NCI-H146 treated with DMSO at 0.1 percent for 48 hours (cell line): Measurements from ENCODE around the gene ROR2.

Source experiments
- DNase-seq: peaks from one replicate; lab custom pipeline; 2025; ENCODE audit not compliant: unreplicated experiment; lab: John Stamatoyannopoulos, UW

The ROR2 gene

DNA sequence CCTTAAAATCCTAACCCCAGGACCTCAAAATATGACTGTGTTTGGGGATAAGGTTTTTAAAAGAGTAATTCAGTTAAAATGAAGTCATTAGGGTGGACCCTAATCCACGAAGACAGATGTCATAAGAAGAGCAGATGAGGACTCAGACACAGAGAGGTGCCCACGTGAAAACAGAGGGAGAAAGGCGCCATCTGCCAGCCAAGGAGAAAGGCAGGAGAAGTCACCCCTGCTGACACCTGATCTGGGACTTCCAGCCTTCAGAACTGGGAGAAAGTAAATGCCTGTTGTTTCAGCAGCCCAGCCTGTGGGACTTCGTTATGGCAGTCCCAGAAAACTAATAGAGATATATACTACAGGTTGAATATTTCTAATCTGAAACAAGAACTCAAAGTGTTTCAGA lies 67.4 kb downstream of the ROR2 start:
- no peak for DNase-seq

DNA sequence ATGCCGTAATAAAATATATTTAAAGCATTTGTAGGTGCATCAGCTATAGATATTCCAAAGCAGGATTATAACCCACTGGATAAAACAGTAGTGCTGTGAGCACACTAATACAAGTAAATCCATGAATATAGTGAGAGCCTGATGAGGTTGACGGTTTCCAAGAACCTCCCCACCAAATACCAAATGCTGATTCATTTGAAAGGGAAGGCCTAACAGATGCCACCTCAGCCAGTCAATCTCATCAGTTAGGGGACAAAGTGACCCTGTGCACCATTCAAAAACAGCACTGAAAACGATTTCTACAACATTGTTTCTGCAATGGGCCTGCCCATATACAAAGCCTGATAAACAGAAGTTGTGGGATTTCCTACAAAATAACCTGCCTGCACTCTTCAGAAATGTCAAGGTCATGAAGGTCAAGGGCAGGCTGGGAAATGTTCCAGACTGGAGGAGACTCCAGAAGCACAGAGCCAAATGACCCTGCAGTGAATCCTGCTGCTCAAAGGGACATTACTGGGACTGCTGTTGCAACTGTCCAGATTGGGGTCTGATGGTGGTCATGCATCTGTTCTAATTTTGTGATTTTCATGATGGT lies 69.6 kb downstream of the ROR2 start:
- DNase-seq = no peak

DNA sequence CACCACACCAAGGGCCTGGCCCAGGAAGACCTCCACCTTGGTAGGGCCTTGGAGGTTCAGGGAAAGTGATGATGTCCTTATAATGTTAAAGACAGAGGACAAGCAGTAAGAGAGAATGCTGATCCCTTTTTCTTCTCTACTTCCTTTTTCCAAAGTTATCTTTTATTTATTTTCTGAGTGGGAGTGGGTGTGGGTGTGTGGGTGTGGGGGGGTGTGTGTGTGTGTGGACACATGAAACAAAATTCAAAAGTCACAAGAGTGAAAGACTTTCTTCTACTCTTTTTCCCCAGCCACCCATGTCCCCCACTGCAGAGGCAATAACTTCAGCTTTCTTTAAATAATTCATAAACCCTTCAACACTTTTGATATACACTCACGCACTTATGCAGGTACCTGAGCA lies 70.8 kb downstream of the ROR2 start:
- no peak for DNase-seq

DNA sequence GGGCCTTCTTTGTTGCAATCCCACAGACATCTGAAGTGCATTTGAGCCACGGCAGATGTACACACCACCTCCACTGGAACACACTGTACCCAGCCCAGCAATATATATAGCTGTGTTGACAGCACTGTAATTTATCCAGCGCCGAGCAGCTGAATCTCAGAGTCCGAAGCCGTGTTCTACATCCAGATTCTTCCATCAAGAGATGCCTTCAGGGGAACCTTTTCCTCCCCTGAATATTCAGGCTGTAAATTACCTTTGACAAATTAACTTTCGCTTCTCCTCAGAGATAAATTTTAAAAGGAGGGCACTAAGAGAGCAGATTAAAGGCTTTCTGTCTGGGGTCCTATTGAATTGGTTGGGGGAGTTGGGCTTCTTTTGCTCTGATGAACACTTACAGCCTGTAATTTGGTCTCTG lies 76.4 kb downstream of the ROR2 start:
- no peak for DNase-seq

DNA sequence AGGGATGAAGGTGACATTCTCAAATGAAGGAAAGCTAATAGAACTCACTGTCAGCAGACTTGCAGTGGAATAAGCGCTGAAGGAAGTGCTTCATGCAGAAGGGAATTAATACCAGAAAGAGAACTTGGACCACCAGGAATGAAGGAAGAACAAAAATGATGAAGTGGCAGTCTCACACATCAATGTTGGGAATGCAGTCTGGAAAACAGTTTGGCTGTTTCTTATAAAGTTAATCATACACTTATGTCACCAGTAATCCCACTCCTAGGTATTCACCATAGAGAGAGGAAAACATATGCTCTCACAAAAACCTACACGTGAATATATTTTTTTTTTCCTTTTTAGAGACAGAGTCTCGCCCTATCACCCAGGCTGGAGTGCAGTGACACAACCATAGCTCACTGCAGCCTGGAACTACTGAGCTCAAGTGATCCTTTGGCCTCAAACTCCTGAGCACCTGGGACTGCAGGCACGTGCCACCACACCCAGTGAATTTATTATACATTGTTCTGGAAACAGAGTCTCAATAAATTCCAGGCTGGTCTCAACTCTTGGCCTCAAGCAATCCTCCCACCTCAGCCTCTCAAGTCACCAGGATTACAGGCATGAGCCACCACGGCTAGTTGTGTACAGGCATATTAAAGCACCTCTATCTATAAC lies 81.2 kb downstream of the ROR2 start:
- DNase-seq = no peak

DNA sequence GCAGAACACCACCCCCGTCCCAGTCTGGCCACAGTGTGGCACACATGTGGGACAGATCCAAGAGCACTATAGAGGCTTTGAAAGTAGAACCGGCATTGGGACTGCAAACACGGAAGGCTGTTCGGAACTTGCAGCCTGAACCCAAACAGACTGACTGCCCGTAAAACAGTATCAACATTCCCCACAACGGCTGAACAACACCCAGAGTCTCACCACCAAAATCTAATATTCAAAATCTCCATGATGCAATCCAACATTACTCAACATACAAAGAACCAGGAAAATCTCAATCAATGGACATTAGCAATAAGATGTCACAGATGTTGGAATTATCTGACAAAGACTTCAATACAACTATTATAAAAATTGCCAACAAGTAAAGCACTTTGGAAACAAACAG lies 82.3 kb downstream of the ROR2 start:
- no peak for DNase-seq

DNA sequence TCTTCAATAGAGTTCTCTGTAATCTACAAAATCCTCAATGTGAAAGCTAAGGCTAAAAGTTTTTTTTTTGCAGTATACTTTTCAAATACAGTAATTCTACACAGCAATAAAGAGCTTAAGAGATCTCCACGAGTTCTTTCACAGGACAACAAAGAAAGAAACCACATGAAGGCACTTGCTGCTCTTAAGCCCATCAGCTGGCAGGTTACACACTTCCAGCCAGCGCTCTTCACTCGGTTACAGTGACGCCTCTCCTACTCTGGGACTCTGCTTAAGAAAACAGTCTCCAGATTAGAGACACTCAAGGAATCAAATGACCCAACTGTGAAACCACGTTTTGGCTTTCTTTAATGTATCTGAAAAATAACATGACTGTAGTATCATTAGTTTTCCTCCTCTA lies 85.0 kb downstream of the ROR2 start:
- no peak for DNase-seq

DNA sequence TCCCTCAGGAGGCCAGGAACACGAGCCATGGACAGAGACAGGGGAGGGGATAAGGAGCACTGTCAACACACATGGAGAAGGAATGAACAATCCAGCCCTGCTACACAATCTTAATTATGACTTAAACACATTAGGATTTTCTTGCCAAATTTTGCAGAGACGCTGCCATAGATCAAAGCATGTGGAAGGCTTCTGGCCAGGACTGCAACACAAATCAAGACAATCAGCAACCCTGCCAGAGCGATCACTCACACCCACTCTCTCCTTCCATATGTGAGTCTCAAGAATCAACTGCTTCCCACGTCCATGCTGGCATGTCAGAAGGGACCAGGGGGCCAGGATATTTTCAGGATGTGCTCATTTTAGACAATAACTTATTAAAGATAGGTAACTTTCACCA lies 85.6 kb downstream of the ROR2 start:
- no peak for DNase-seq

DNA sequence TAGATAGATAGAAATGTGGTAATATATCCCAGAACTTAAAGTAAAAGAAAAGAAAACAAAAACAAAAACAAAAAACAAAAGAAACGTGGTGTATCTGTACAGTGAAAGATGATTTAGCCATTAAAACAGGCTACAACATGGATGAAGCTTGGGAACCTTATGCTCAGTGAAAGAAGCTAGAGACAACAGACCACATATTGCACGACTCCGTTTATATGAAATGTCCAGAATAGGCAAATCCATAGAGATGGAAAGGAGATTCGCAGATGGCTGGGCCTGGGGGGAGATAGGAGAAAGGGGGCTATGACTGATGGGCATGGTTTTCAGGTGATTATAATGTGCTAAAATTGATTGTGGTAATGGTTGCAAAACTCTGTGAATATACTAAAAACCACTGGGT lies 86.6 kb downstream of the ROR2 start:
- no peak for DNase-seq

DNA sequence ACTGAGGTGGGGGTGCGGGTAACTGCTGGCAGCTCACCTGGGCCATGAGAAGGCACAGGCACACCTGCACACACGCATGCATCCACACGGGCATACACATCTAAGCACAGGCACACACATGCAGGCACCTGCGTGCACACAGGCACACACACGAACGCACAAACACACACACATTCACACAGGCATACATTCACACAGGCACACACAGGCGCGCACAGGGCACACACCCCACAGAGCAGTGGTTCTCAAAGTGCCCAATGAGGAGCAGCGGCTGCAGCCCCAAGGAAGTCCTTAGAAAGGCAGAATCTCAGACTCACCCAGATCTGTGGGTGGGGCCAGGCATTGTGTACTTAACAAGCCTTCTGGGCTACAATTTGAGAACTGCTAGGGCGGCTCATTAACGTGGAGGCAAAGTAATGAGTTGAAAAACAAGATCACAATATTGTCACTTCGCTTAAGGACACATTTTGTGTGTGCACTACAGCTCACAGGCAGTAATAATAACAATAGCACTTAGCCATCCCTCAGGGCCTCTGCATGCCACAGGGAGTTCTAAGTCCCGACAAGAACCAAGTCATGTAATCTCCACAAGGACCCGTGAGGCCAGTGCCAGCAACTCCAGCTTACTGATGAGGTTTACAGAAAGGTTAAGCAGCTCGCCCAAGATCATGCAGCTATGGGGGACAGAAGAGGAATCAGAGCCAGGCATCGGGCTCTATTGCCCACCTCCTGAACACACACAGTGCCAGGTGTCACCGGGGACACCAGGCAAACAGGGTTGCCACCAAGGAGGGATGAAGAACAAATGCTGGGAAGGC lies 91.6 kb downstream of the ROR2 start:
- no peak for DNase-seq

DNA sequence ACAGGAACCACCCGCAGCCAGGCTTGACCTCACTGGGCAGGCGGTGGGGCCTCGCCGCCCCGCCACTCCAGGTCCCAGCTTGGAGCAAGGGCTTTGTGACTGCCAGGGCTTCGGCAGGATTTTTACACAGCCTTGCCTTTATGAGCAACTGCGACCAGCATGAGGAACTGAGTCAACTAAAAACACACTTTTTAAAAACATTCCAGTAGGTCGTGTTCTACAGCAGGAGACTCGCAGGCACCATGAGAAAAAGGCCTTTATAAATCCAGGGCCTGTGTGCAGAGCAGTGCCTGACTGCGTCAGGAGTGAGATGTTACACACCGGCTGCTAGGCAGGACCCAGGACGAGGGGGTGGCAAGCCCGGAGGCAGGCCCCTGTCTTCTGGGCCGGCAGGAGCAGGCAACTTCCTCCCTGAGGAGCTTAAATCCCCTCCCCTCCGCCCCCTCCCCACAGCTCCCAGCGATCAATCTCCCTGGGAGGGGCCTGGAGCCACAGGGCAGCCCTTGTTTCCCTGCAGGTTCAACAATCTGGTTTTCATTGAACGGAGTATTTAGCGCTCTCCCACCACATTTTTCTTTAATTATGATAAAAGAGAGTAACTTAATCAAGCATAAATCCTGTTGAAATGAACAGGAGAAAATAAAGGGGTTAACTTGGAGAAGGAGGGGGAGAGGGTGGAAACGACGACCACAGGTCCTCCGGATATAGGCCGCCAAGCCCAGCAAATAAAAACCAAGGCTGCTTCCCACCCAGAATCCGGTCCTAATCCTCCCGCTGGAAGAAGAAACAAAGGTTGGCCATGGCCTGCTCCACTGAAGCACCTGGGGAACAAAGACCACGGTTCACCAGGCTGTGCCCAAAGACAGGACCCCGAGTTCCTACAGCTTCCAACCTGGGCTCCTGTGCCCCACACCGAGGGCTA lies 92.5 kb downstream of the ROR2 start:
- no peak for DNase-seq

DNA sequence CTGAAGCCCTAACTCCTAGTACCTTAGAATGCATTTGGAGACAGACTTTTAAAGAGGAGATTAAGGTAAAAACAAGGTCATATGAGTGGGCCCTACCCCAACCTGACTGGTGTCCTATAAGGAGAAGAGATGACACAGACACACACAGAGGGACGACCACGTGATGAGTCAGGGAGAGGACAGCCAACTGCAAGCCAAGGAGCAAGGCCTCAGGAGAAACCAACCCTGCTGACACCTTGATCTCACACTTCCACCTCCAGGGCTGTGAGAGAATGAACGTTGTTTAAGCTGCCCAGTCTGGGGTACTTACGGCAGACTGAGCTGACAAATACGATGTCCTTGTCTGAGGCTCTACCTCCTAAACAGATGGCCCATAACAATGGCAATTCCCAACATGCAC lies 93.6 kb downstream of the ROR2 start:
- no peak for DNase-seq

DNA sequence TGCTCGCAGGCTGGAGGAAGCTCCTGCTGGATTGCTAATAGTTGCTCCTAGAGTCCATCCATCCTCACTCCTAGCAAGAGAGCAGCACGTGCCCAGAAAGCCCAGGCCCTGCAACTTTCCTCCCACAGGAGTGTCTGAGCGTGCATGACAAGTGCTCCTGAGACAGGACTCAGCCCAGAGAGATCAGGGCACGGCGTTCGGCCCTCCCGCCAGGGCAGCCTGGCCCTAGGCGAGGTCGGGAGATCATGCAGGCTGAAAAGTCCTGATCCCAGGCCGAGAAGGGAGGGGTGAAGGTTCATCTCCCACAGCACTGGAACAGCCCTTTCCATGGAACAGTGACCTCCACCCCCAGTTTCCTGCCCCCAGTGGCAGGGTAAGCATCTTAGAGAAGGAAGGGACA lies 94.8 kb downstream of the ROR2 start:
- DNase-seq = no peak

DNA sequence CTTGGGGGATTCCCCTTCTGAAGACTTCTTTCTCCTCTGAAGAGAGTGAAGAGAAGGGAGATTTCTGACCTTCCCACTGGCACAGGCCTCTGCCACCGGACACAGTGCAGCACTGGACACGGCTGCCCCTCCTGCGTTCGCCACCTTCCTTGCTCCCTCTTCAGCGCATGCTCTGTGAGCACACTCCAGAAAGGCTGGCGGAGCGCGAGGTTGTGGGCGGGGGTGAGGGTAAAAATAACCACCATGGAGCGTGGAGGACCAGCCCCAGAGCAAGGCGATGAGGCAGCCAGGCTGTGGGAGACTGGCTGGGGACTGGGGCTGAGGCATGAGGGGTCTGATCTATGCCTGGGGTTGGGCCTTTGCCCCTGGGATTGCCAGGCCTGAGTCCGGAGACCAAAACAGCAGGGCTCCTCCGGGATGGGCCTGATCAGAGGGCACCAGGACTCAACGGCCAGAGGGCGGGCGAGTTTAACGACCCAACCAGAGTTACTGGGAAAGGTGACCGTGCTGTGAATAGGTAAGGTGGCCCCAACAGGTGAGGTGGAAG lies 97.2 kb downstream of the ROR2 start:
- no peak for DNase-seq

DNA sequence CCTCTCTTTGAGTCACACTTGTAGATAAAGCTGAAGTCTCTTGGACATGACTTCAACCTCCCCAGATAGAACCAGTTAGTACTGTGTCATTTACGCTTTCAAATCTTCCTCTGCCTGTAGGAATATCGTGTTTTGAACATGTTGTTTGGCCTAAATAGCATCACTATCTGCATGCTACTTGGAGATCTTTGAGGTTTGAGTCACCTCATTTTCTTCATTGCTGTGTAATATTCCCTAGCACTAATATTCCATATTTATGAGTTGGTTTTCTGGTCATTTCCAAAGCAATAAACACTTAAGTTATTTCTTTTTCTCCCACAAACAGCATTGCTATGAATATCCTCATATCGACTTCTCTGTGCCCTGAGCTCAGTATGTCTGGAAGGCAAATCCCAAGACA lies 100.3 kb downstream of the ROR2 start:
- DNase-seq = no peak

DNA sequence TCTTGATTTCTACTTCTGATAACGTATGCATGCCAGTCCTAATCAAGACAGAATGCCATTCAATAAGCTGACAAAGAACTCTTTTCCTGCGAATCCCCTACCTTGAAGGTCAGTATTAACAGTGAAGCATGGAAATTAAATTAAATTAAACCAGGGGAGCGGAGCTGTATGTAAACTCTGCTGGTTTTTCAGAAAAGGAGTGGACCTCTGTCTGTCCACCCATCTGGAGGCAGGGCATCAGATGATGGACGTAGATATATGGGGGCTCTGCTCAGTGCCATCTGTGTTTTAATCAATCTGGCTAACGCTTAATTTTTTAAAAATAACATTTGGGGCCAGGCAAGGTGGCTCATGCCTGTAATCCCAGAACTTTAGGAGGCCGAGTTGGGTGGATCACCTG lies 101.9 kb downstream of the ROR2 start:
- no peak for DNase-seq

DNA sequence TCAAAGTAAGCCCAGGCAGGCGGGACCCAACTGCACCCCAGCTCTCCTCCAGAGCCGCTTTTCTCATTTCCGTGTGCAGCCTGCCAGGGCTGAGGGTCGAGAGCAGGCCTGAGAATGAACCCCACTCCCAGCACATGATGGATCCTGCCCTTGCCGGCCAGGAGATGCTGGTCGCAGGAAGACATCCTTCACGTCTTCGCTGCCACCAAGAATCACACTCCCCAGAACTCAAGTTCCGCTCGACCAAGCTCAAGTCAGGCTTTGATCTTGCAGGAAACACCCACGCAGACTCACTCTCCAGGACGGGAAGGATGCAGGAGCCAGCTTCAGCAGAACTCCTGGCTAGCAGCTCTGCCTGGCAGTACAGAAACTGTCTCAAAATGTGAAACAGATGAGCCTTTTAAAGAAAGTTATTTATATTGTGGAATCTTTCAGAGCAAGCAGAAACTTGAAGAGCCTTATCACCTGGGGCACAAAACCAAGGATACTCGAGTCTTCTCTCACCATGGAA lies 102.4 kb downstream of the ROR2 start:
- DNase-seq = no peak

DNA sequence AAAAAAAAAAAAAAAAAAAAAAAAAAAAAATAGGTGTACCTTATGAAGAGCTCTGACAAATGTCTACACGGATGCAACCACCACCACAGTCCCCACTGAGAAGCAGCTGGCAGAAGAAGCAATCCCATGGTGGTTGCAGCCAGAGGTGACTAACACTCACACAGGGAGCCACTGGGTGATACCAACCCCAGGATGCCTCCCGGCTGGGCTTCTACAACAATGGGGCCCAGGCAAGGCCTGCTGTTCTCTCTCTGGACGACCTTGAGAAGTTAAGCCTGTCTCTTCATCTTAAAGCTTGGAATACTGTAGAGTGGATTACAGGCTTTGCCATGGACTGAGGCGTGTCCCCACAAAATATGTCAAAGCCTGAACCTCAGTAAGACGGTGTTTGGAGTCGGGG lies 104.1 kb downstream of the ROR2 start:
- DNase-seq = no peak

DNA sequence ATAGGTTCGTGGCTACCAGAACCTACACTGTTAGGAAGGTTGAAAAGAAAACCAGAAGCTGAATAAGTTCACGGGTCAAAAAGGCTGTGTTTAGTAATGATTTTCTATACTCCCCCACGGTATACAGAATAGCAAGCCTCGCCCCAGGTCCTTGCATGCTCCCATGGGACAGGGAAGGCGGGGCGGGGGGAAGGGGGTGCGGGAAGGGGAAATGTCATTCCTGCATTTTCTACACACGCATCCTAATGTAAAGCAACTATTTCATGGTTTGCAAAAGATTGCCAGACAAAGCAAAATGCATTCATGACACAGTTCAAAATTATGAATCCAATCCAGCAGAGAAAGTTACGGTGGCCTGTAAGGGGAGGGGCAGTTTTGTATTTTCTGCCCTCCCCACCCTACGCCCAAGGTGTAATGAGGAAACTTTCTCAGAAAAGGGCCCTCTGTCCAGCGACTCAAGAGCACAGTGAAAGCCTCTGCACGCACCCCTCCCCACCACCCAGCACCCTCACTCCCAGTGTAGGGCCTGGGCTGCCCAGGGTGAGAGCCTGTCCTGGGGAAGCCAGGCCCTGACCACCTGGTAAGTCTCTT lies 105.2 kb downstream of the ROR2 start:
- DNase-seq = no peak

DNA sequence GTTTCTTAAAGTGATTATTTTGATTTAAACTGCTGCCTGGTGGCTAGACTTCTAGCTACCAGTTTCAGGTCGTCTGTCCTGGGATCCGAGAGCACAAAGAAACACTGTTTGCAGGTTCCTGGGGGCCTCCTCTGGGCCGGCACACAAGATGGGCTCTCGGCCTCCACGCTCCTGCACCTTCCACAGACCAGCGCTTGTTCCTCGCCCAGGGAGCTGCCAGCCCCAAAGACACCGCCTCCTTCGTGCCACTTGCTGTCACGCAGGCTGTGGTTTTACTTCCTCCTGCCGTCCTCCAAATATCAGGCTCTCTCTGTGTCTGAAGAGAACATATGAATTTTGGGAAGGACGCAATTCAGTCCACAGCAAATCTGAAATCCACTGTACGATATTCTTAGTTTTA lies 105.8 kb downstream of the ROR2 start:
- no peak for DNase-seq
